ENCODE measurements around the gene MYO5C. TPM values are rescaled to one million over a fixed set of nuclear protein-coding genes. Genes with fewer than 3 reads are reported as not detected.

The MYO5C gene
- total RNA-seq, 2 experiments from 2014 or later = 1.6 to 4.1 TPM

DNA sequence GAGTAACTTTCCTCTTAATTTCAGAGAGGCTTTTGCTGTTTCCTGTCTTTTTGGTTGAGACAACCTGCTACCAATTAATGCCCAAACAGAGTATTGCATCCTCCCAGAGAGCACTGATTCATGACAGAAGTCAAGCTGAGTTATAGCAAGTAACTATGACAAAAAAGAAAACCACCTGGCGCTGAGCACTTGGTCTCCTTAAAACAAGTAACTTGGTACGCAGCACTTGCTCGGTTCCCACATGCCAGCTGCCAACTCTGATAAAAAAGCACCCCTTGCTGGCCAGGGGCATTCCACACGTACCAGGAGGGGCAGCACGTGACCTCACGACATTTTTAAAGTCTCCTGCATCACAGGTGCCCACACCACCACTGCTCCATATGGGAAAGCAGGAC, 13.5 kb upstream of the MYO5C start:
- no peaks in the 10 kb centered on the region for H3K79me2 ChIP-seq (ENCODE audit: insufficient read depth, low read depth, low read length)
- H3K27ac ChIP-seq (ENCODE audit: low read depth, low read length, poor library complexity, severe bottlenecking) = peak overlapping the region; percentile 15
- H4K20me1 ChIP-seq (ENCODE audit: insufficient read depth, low read length) = no peaks in the 10 kb centered on the region
- BruUV-seq (replicated peaks) = no TSS peak
- peak overlapping the region; percentile 41; the same call in 1 of the 2 replicates for H3K4me2 ChIP-seq (ENCODE audit: low read length)
- no peak overlapping the region for H3K4me3 ChIP-seq (ENCODE audit: low read depth, low read length, poor library complexity, severe bottlenecking)
- ChIA-PET POLR2A (no interaction called here), CTCF (ENCODE audit: unreplicated experiment) (interaction anchor here (0.6 kb wide), 1 partner anchor 170 kb away, joined by 3 read pairs; no protein-coding TSS in a partner anchor)
- H2AFZ ChIP-seq (ENCODE audit: low read length) = no peak overlapping the region
- intact Hi-C loops (cut with micrococcal nuclease; ENCODE audit: unreplicated experiment) = loop anchor here (1.0 kb wide), 1 partner anchor 53 kb away; no protein-coding TSS in a partner anchor
- peaks cover 22% of the 10 kb centered on the region for H3K4me1 ChIP-seq (ENCODE audit: insufficient read depth, low read length, poor library complexity, severe bottlenecking)
- peaks cover 6% of the 10 kb centered on the region; the same call in 1 of the 2 replicates for H3K9me2 ChIP-seq (ENCODE audit: insufficient read depth, low read length)
- peaks cover 19% of the 10 kb centered on the region; the same call in 1 of the 2 replicates for H3K36me3 ChIP-seq (ENCODE audit: insufficient read depth, low read length)
- no peaks in the 10 kb centered on the region for H3K9me3 ChIP-seq (ENCODE audit: low read length)
- no peak for TF ChIP-seq EZH2phosphoT487 (IDR thresholded peaks at IDR 0.05; ENCODE audit: borderline replicate concordance, low read depth, low read length)
- TF ChIP-seq, protein P1, sequence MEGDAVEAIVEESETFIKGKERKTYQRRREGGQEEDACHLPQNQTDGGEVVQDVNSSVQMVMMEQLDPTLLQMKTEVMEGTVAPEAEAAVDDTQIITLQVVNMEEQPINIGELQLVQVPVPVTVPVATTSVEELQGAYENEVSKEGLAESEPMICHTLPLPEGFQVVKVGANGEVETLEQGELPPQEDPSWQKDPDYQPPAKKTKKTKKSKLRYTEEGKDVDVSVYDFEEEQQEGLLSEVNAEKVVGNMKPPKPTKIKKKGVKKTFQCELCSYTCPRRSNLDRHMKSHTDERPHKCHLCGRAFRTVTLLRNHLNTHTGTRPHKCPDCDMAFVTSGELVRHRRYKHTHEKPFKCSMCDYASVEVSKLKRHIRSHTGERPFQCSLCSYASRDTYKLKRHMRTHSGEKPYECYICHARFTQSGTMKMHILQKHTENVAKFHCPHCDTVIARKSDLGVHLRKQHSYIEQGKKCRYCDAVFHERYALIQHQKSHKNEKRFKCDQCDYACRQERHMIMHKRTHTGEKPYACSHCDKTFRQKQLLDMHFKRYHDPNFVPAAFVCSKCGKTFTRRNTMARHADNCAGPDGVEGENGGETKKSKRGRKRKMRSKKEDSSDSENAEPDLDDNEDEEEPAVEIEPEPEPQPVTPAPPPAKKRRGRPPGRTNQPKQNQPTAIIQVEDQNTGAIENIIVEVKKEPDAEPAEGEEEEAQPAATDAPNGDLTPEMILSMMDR (conservative IDR thresholded peaks at IDR 0.05; ENCODE audit: low read length) = no peak
- DNase-seq (ENCODE audit: low spot score) = peak; percentile 51

DNA sequence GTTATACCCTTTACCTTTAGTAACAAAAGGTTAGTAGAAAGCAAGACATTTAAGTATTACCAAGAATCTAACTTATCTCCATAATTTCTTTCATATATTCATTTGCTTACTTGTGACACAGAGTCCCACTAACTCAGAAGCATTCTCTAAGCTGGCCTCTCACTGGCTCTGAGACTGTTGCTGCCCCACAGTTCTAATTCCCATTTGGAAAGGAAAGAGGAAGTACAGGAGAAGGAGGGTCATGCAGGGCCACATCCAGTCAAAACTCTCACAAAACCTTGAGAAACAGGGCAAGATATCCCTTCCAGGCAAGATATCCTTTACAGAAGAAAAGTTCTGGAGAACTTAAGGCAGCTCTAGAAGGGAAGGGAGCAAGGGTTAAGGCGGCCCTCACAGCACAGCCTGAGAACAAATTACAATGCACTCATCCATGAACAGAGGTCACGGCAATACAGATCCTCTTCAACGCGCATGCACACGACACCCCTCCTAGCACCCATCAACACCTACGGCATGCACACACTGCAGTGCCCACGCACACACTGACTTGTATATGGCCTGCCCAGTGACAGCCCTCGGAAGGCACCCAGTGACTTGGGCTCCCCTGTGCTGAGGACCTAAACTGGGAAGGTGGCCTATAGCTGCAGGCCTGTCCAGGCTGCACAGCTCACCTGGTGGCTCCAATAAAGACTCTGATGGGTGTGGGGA, 13.0 kb upstream of the MYO5C start:
- POLR2A ChIA-PET = interaction anchor here (0.5 to 1.4 kb wide), 3 partner anchors 16 to 153 kb away, joined by 3 to 4 read pairs (median 3); no protein-coding TSS in a partner anchor
- Histone ChIP-seq H3K9me3 (ENCODE audit: low read length) (no peaks in the 10 kb centered on the region), H3K9me2 (ENCODE audit: insufficient read depth, low read length) (peaks cover 6% of the 10 kb centered on the region; the same call in 1 of the 2 replicates), H3K36me3 (ENCODE audit: insufficient read depth, low read length) (peaks cover 13% of the 10 kb centered on the region; the same call in 1 of the 2 replicates), H3K4me3 (ENCODE audit: low read depth, low read length, poor library complexity, severe bottlenecking) (no peak overlapping the region), H2AFZ (ENCODE audit: low read length) (no peak overlapping the region), H3K4me1 (ENCODE audit: insufficient read depth, low read length, poor library complexity, severe bottlenecking) (peaks cover 22% of the 10 kb centered on the region), H3K27ac (ENCODE audit: low read depth, low read length, poor library complexity, severe bottlenecking) (peak overlapping the region; percentile 15), H4K20me1 (ENCODE audit: insufficient read depth, low read length) (no peaks in the 10 kb centered on the region), H3K79me2 (ENCODE audit: insufficient read depth, low read depth, low read length) (no peaks in the 10 kb centered on the region), H3K4me2 (ENCODE audit: low read length) (peak overlapping the region; percentile 41)
- CTCF ChIA-PET (ENCODE audit: unreplicated experiment) = interaction anchor here (0.6 kb wide), 1 partner anchor 171 kb away, joined by 3 read pairs; no protein-coding TSS in a partner anchor
- TF ChIP-seq EZH2phosphoT487 (IDR thresholded peaks at IDR 0.05; ENCODE audit: borderline replicate concordance, low read depth, low read length) = no peak
- TF ChIP-seq, protein P1 (conservative IDR thresholded peaks at IDR 0.05; ENCODE audit: low read length) = no peak
- BruUV-seq (replicated peaks) = no TSS peak
- no peak for DNase-seq (ENCODE audit: low spot score)
- intact Hi-C loops (cut with micrococcal nuclease; ENCODE audit: unreplicated experiment) = loop anchor here (1.0 kb wide), 1 partner anchor 52 kb away; no protein-coding TSS in a partner anchor

Data from OCI-LY7 (cell line).